Left ventricle myocardium inferior (tissue), 1 donor: ENCODE data around the gene CPAMD8. TPM values are rescaled to one million over a fixed set of nuclear protein-coding genes. Genes with fewer than 3 reads are reported as not detected.

Experiments
- DNase-seq: peaks from one replicate; pipeline ENCODE4 v3.0.0-alpha.2; 2020
- H3K27ac ChIP-seq: fragments of 200-600 bp; replicated peaks from 2 replicates; pipeline ENCODE4 v1.8.0; 2021
- H3K27me3 ChIP-seq: fragments of 200-600 bp; 2 replicates; pipeline ENCODE4 v1.8.0; 2021; ENCODE audit warnings: low read depth
- H3K36me3 ChIP-seq: fragments of 200-600 bp; 2 replicates; pipeline ENCODE4 v1.8.0; 2021
- H3K4me1 ChIP-seq: fragments of 200-600 bp; 2 replicates; pipeline ENCODE4 v1.8.0; 2021
- H3K4me3 ChIP-seq: fragments of 200-600 bp; 2 replicates; pipeline ENCODE4 v1.8.0; 2021; ENCODE audit warnings: mild to moderate bottlenecking, moderate library complexity
- H3K9me3 ChIP-seq: fragments of 200-600 bp; replicated peaks from 2 replicates; pipeline ENCODE4 v1.8.0; 2021
- intact Hi-C: fragments of 100-400 bp; cut with micrococcal nuclease; formaldehyde crosslinking; loops from one replicate; pipeline ENCODE4 v1.11.0; 2022
- total RNA-seq: library from RNA; stranded (reverse); fragmentation: NEBNext Ultra II Directional; extraction: Animal tissue kit (Norgen Biotek cat#: 25700); gene quantifications from one replicate; pipeline ENCODE4 v1.2.1, GENCODE V29; 2021
- TF ChIP-seq, protein P1 (sequence below): fragments of 200-600 bp; IDR thresholded peaks from 2 replicates; pipeline ENCODE4 v1.8.0; 2021; ENCODE audit warnings: antibody characterized with exemption, mild to moderate bottlenecking, borderline replicate concordance
- donor health status: DM: no; HTN: yes; CAD: no; lungs with severe emphysema.

Gene CPAMD8
- total RNA-seq, 1 donor from 2014 or later: 13.7 TPM

DNA sequence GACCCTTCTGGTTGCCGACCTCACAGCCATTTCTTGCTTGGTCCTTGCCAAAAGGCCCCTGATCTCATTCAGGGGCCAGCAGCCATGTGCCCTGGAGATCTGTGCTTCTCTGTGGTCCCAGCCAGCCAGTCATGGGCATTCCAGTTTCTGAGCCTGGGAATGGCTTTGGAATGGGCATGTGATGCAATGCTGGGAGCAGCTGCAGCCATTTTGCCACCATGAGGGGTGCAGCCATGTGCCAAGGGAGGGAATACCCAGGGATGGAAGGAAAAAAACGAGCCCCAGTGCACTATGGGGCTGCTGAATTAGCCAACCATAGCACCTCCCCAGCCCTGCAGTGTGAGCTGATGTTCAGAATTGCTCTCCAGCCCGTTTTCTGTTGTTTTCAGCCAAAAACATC, 111.5 kb downstream of the CPAMD8 start:
- Histone ChIP-seq H3K27me3 (no peaks in the 10 kb centered on the region), H3K4me3 (no peak overlapping the region), H3K4me1 (no peaks in the 10 kb centered on the region), H3K27ac (no peak overlapping the region), H3K9me3 (peaks cover 58% of the 10 kb centered on the region), H3K36me3 (peaks cover 26% of the 10 kb centered on the region)
- intact Hi-C loops: no loop called here
- no peak for DNase-seq
- TF ChIP-seq, protein P1, sequence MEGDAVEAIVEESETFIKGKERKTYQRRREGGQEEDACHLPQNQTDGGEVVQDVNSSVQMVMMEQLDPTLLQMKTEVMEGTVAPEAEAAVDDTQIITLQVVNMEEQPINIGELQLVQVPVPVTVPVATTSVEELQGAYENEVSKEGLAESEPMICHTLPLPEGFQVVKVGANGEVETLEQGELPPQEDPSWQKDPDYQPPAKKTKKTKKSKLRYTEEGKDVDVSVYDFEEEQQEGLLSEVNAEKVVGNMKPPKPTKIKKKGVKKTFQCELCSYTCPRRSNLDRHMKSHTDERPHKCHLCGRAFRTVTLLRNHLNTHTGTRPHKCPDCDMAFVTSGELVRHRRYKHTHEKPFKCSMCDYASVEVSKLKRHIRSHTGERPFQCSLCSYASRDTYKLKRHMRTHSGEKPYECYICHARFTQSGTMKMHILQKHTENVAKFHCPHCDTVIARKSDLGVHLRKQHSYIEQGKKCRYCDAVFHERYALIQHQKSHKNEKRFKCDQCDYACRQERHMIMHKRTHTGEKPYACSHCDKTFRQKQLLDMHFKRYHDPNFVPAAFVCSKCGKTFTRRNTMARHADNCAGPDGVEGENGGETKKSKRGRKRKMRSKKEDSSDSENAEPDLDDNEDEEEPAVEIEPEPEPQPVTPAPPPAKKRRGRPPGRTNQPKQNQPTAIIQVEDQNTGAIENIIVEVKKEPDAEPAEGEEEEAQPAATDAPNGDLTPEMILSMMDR: no peak

- Histone ChIP-seq H3K36me3 (peaks cover 19% of the 10 kb centered on the region), H3K4me1 (no peaks in the 10 kb centered on the region), H3K27me3 (no peaks in the 10 kb centered on the region), H3K9me3 (peaks cover 53% of the 10 kb centered on the region), H3K4me3 (no peak overlapping the region), H3K27ac (no peak overlapping the region)
- TF ChIP-seq, protein P1: no peak
- no peak for DNase-seq
- intact Hi-C loops: no loop called here
Measured at GRCh38 chr19:16914421-16914820, 112.2 kb downstream of the CPAMD8 start.

GRCh38 chr19:16912780-16913179, 113.8 kb downstream of the CPAMD8 start:
- Histone ChIP-seq H3K27ac (no peak overlapping the region), H3K36me3 (peaks cover 17% of the 10 kb centered on the region), H3K4me3 (no peak overlapping the region), H3K27me3 (no peaks in the 10 kb centered on the region), H3K9me3 (peaks cover 45% of the 10 kb centered on the region), H3K4me1 (no peaks in the 10 kb centered on the region)
- intact Hi-C loops: no loop called here
- TF ChIP-seq, protein P1: no peak
- DNase-seq: no peak

GRCh38 chr19:16911046-16911445, 115.6 kb downstream of the CPAMD8 start:
- Histone ChIP-seq H3K36me3 (peaks cover 17% of the 10 kb centered on the region), H3K4me1 (no peaks in the 10 kb centered on the region), H3K27me3 (no peaks in the 10 kb centered on the region), H3K9me3 (peaks cover 45% of the 10 kb centered on the region), H3K27ac (no peak overlapping the region), H3K4me3 (no peak overlapping the region)
- intact Hi-C loops: no loop called here
- TF ChIP-seq, protein P1: no peak
- no peak for DNase-seq

DNA sequence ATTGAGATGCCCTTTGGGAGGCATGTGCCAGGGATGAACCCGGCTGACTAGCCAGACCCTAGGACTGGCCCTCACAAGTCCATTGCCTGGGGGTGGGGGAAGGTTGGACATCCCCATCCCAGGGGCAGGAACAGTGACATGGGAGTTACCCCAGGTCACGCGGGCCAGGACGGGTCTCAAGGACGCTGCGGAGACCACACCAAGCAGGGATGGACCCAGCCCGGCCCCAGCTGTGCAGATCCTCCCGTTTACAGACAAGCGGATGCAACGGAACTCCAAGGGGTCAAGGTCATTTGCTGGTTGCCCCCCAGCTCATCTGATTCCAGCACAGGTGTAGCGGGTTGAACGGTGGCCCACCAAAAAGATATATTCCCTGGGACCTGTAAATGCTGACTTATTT, 117.9 kb downstream of the CPAMD8 start:
- no peak for DNase-seq
- peaks cover 28% of the 10 kb centered on the region for H3K9me3 ChIP-seq
- peaks cover 17% of the 10 kb centered on the region for H3K36me3 ChIP-seq
- no peak overlapping the region for H3K4me3 ChIP-seq
- H3K27ac ChIP-seq: no peak overlapping the region
- no peaks in the 10 kb centered on the region for H3K27me3 ChIP-seq
- H3K4me1 ChIP-seq: no peaks in the 10 kb centered on the region
- TF ChIP-seq, protein P1: no peak
- intact Hi-C loops: no loop called here

DNA sequence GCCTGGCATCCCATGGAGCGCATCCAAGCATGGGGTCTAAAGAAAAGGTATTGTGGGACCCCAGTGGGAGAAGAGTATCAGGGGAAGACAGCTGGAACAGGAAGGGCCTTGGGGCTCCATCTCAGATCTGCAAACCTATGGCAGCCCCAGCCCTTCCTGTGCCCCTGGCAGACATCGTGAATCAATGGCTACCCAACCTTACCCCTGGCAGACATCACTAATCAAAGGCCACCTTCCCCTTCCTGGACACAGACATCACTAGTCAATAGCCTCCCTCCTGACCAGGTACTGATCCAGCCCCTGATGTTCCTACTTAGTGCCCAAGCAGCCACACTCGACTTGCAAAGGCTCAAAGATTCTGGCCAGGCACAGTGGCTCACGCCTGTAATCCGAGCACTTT, 122.0 kb downstream of the CPAMD8 start:
- DNase-seq: no peak
- no peak overlapping the region for H3K4me3 ChIP-seq
- no peaks in the 10 kb centered on the region for H3K9me3 ChIP-seq
- H3K4me1 ChIP-seq: no peaks in the 10 kb centered on the region
- TF ChIP-seq, protein P1: no peak
- no peaks in the 10 kb centered on the region for H3K27me3 ChIP-seq
- intact Hi-C loops: no loop called here
- H3K36me3 ChIP-seq: no peaks in the 10 kb centered on the region
- H3K27ac ChIP-seq: no peak overlapping the region
